ENCODE measurements around the gene ARHGAP6.

DNA sequence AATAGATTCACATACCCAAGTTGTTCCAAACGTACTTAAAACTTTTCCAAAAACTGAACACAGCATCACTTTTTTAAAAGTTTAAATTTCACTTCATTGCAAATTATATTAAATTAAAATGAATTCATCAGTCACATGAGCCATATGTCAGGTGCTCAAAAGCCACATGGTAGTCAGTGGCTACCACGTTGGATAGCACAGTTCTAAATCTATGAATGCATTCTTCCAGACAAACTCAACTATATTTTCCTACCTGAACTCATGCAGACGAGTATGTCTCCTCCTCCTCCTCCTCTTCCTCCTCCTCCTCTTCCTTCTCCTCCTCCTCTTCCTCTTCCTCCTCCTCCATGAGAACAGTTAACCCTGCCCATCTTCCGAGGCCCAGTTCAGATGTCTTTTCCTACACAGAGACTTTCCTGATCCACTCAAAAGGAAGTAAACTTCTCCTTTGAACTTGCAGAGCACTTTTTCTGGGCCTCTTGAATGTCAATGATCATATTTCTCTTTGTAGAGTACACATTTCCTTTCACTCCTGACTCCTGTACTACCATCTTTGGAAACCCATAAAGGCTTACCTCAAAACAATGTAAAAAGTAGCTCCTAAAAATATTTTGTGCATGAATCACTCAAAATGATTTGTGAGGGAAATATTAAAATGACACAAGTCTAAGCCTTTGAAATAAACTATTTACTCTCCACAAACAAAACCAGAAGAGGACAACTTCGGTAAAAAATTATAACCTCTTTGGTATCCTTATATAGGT lies 199.9 kb downstream of the ARHGAP6 start:
- no peak for TF ChIP-seq POLR2A (IDR thresholded peaks at IDR 0.05)
- TF ChIP-seq, protein P1, sequence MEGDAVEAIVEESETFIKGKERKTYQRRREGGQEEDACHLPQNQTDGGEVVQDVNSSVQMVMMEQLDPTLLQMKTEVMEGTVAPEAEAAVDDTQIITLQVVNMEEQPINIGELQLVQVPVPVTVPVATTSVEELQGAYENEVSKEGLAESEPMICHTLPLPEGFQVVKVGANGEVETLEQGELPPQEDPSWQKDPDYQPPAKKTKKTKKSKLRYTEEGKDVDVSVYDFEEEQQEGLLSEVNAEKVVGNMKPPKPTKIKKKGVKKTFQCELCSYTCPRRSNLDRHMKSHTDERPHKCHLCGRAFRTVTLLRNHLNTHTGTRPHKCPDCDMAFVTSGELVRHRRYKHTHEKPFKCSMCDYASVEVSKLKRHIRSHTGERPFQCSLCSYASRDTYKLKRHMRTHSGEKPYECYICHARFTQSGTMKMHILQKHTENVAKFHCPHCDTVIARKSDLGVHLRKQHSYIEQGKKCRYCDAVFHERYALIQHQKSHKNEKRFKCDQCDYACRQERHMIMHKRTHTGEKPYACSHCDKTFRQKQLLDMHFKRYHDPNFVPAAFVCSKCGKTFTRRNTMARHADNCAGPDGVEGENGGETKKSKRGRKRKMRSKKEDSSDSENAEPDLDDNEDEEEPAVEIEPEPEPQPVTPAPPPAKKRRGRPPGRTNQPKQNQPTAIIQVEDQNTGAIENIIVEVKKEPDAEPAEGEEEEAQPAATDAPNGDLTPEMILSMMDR (IDR thresholded peaks at IDR 0.05): no peak

Data from Peyer's patch (tissue), 4 donors.